ENCODE data around the gene FAM3C. TPM values are rescaled to one million over a fixed set of nuclear protein-coding genes. Genes with fewer than 3 reads are reported as not detected.

Gene FAM3C
- total and polyA plus RNA-seq, 2 of the 8 experiments (the other 6 are each of a cell fraction or from before 2014, with no cell fraction given) = 27.0 to 77.7 TPM

GRCh38 chr7:121329191-121330052 lies 66.7 kb downstream of the FAM3C start:
- Histone ChIP-seq H2BK120ac (replicated peaks; ENCODE audit: low read depth, low read length) (no peak overlapping the region), H2AFZ (ENCODE audit: low read length) (peak overlapping the region; percentile 60; the same call in 1 of the 2 replicates), H2BK5ac (ENCODE audit: low read depth, low read length) (no peak overlapping the region), H3K23me2 (ENCODE audit: low read depth, low read length) (peaks cover 16% of the 10 kb centered on the region), H3K79me2 (ENCODE audit: control insufficient read depth in 1 of 2, insufficient read depth in 2 of 2, low read length in 2 of 2) (no peaks in the 10 kb centered on the region), H2BK20ac (ENCODE audit: low read length) (no peak overlapping the region), H4K8ac (ENCODE audit: extremely low read depth, insufficient read depth, low read length) (no peak overlapping the region), H3K4me3 (ENCODE audit: extremely low read depth in 1 of 4, insufficient read depth in 2 of 4, low read depth in 3 of 4, low read length in 4 of 4) (peak overlapping the region; percentile 55 to 76 (median 68)), H3K27me3 (replicated peaks in 1 of 4; ENCODE audit: control insufficient read depth in 3 of 4, extremely low read depth in 1 of 4, insufficient read depth in 3 of 4, low read length in 3 of 4) (peaks cover 1 to 38% (median 19%) of the 10 kb centered on the region in 4 experiments; a peak in 6 of 7 replicates), H3K14ac (ENCODE audit: insufficient read length) (no peak overlapping the region), H3K9me3 (ENCODE audit: insufficient read depth in 2 of 2, low read depth in 1 of 2, low read length in 1 of 2) (no peaks in the 10 kb centered on the region), H3K36me3 (ENCODE audit: control insufficient read depth in 2 of 4, insufficient read depth in 4 of 4, low read length in 3 of 4) (no peaks in the 10 kb centered on the region), H3K18ac (ENCODE audit: extremely low read depth, low read length) (peak overlapping the region; percentile 66; the same call in 1 of the 2 replicates), H3K9ac (replicated peaks in 1 of 4; ENCODE audit: extremely low read depth in 1 of 4, low read depth in 3 of 4, low read length in 3 of 4) (no peak overlapping the region), H3K23ac (ENCODE audit: insufficient read length) (no peak overlapping the region), H3K4ac (replicated peaks; ENCODE audit: insufficient read length, low read depth, low read length) (no peak overlapping the region), H2BK15ac (ENCODE audit: low read length) (no peak overlapping the region), H2AK5ac (ENCODE audit: low read depth, low read length) (no peak overlapping the region), H3K4me2 (ENCODE audit: insufficient read depth in 1 of 2, low read depth in 2 of 2, low read length in 2 of 2) (peak overlapping the region; percentile 87 to 97), H4K20me1 (replicated peaks in 1 of 2; ENCODE audit: control insufficient read depth in 1 of 2, insufficient read depth in 2 of 2, low read length in 2 of 2) (no peaks in the 10 kb centered on the region), H4K91ac (replicated peaks; ENCODE audit: insufficient read length, low read length) (no peak overlapping the region), H4K5ac (ENCODE audit: insufficient read length, low read depth, low read length) (no peak overlapping the region), H3K56ac (replicated peaks; ENCODE audit: insufficient read length, low read depth, low read length) (no peak overlapping the region), H3K4me1 (replicated peaks in 1 of 4; ENCODE audit: control insufficient read depth in 3 of 4, insufficient read depth in 4 of 4, low read length in 3 of 4) (peaks cover 0 to 5% (median under 1%) of the 10 kb centered on the region in 4 experiments; a peak in 2 of 7 replicates), H2BK12ac (ENCODE audit: low read depth, low read length) (no peak overlapping the region), H3K27ac (ENCODE audit: low read depth, low read length) (no peak overlapping the region), H3K79me1 (ENCODE audit: low read depth, low read length) (no peaks in the 10 kb centered on the region)
- ChIA-PET POLR2A (ENCODE audit: partially characterized antibody) (interaction anchor here (0.7 to 1.3 kb wide), 3 partner anchors 67 to 703 kb away, joined by 3 to 7 read pairs (median 4); partner anchors contain the start of gene FAM3C), CTCF (ENCODE audit: partially characterized antibody) (interaction anchor here (0.6 to 2.2 kb wide), 11 partner anchors 9 to 665 kb away, joined by 3 to 9 read pairs (median 4); no protein-coding TSS in a partner anchor)
- FAIRE-seq (no peak), DNase-seq (ENCODE audit: low read depth in 1 of 2, low spot score in 2 of 2) (peak in 1 of 2 experiments; percentile 84)
- 4% methylated on average over 44 of the region's 47 CpGs; no CpG with 5 or more reads in 1 of the 2 experiments for WGBS, 2 experiments (ENCODE audit: extremely low coverage in 1 of 2, insufficient coverage in 1 of 2, insufficient read length in 1 of 2, insufficient replicate concordance in 2 of 2, low coverage in 1 of 2, low lambda C conversion rate in 2 of 2, missing lambda C conversion rate in 1 of 2)
- no peak for TF ChIP-seq SP2 (IDR thresholded peaks at IDR 0.05; ENCODE audit: low read length)
- peak; percentile 51 for TF ChIP-seq ASH2L (IDR thresholded peaks at IDR 0.05; ENCODE audit: low read length)
- peak; percentile 39 to 41 (median 40); a peak in 3 of 4 replicates for TF ChIP-seq CTCF (IDR thresholded peaks at IDR 0.05; ENCODE audit: control extremely low read depth in 1 of 3, insufficient read depth in 1 of 3, low read depth in 1 of 3, low read length in 3 of 3)
- TF ChIP-seq TAF1 (IDR thresholded peaks at IDR 0.05; ENCODE audit: low read depth, low read length) = 0 out of 2 replicates have a peak, but pooled peaks have one; percentile 11
- TF ChIP-seq RBBP5 (IDR thresholded peaks at IDR 0.05; ENCODE audit: borderline replicate concordance, low read depth, low read length) = peak; percentile 35; the same call in 1 of the 2 replicates
- no peak for TF ChIP-seq EGR1 (IDR thresholded peaks at IDR 0.05; ENCODE audit: borderline replicate concordance, low read depth, low read length)
- no peak for TF ChIP-seq KDM5A (IDR thresholded peaks at IDR 0.05; ENCODE audit: low read length)
- TF ChIP-seq SIN3A (conservative IDR thresholded peaks at IDR 0.05 in 1 of 2, IDR thresholded peaks at IDR 0.05 in 1 of 2; ENCODE audit: low read depth in 1 of 2, low read length in 2 of 2) = 0 out of 4 replicates have a peak, but pooled peaks of 1 of the 2 experiments have one; percentile 2
